GM12878 (cell line): Measurements from ENCODE around the gene AKAP12. TPM values are rescaled to one million over a fixed set of nuclear protein-coding genes. Genes with fewer than 3 reads are reported as not detected.

Experiments used
- ATAC-seq: fragments of 200-7000 bp; cut with Tn5 transposase; 3 replicates; pipeline ENCODE4 v1.9.1; 2020; ENCODE audit warnings: mild to moderate bottlenecking, moderate library complexity
- BruUV-seq: library from RNA; stranded (reverse); fragments of 400-500 nt; replicated peaks from 2 replicates; lab custom pipeline; 2021; lab: Mats Ljungman, UMichigan
- CTCF ChIA-PET: fragments of 300-600 bp; sonication (Branson Sonifier 250); formaldehyde crosslinking; extraction: SDS; loops from one replicate; lab custom pipeline; 2021; ENCODE audit warnings: inconsistent platforms; lab: Yijun Ruan, JAX
- POLR2A ChIA-PET: fragments of 350-600 bp; formaldehyde crosslinking; extraction: SDS; loops from one replicate; lab custom pipeline; 2021; ENCODE audit warnings: inconsistent platforms; lab: Charles Lee
- RAD21 ChIA-PET: fragments of 300-600 bp; sonication (Branson Sonifier 250); formaldehyde crosslinking; loops from one replicate; lab custom pipeline; 2023; ENCODE audit warnings: antibody characterized with exemption; ENCODE audit not compliant: unreplicated experiment; lab: Charles Lee
- SMC1A ChIA-PET: fragments of 300-600 bp; sonication (Branson Sonifier 250); formaldehyde crosslinking; loops from one replicate; lab custom pipeline; 2023; ENCODE audit not compliant: unreplicated experiment, uncharacterized antibody; lab: Charles Lee
- DNase-seq: peaks from one replicate; pipeline ENCODE4 v3.0.0-alpha.2; 2011; ENCODE audit warnings: low read depth, low spot score
- FAIRE-seq: peaks from 3 replicates; lab custom pipeline; 2011; peaks lifted over from hg19 to GRCh38; lab: Jason Lieb, UNC
- H2AFZ ChIP-seq: 2 replicates; pipeline ENCODE4 v1.6.0; 2011; ENCODE audit warnings: low read depth, low read length, control low read depth; ENCODE audit not compliant: control insufficient read depth
- H3K27ac ChIP-seq: 2 replicates; pipeline ENCODE4 v1.5.1; 2011; ENCODE audit warnings: control low read depth; ENCODE audit not compliant: control insufficient read depth, insufficient read depth
- H3K27me3 ChIP-seq, 2 experiments: replicated peaks in 1 of 2; 2 replicates each; pipeline versions ENCODE4 v1.6.0 to v1.6.1; 2011; ENCODE audit warnings: low read length in 1 of 2; ENCODE audit not compliant: control insufficient read depth in 2 of 2, insufficient read depth in 2 of 2
- H3K36me3 ChIP-seq, 2 experiments: 2 replicates each; pipeline ENCODE4 v1.5.1; 2011; ENCODE audit warnings: low read length in 1 of 2; ENCODE audit not compliant: control insufficient read depth in 2 of 2, insufficient read depth in 2 of 2
- H3K4me1 ChIP-seq: 2 replicates; pipeline ENCODE4 v1.6.1; 2011; ENCODE audit warnings: mild to moderate bottlenecking, low read length, moderate library complexity, mixed read lengths; ENCODE audit not compliant: control insufficient read depth, insufficient read depth
- H3K4me2 ChIP-seq: 2 replicates; pipeline ENCODE4 v1.6.0; 2011; ENCODE audit warnings: control low read depth; ENCODE audit not compliant: control insufficient read depth, insufficient read depth
- H3K4me3 ChIP-seq: fragments of 200-600 bp; sonication (generic); 2 replicates; pipeline ENCODE4 v1.5.1; 2016
- H3K79me2 ChIP-seq: 2 replicates; pipeline ENCODE4 v1.6.0; 2011; ENCODE audit warnings: low read length; ENCODE audit not compliant: control insufficient read depth, insufficient read depth
- H3K9ac ChIP-seq: 2 replicates; pipeline ENCODE4 v1.8.0; 2011; ENCODE audit warnings: low read length, control low read depth, mixed read lengths; ENCODE audit not compliant: control insufficient read depth, insufficient read depth
- H3K9me3 ChIP-seq: replicated peaks from 3 replicates; pipeline ENCODE4 v1.5.1; 2011; ENCODE audit warnings: mild to moderate bottlenecking, low read length; ENCODE audit not compliant: control insufficient read depth, insufficient read depth
- H4K20me1 ChIP-seq: 2 replicates; pipeline ENCODE4 v1.6.0; 2011; ENCODE audit not compliant: control insufficient read depth, insufficient read depth
- ATF3 ChIP-seq: IDR thresholded peaks from 2 replicates; pipeline ENCODE4 v1.6.1; 2011; ENCODE audit warnings: low read depth, mild to moderate bottlenecking, low read length, moderate library complexity, borderline replicate concordance; ENCODE audit errors: extremely low read depth
- BMI1 ChIP-seq: fragments of 450-650 bp; IDR thresholded peaks from 2 replicates; pipeline ENCODE4 v1.6.1; 2016; ENCODE audit warnings: mild to moderate bottlenecking, moderate library complexity, borderline replicate concordance
- ELK1 ChIP-seq: IDR thresholded peaks from 2 replicates; pipeline ENCODE4 v1.6.1; 2012; ENCODE audit warnings: low read depth, low read length, improper control_type of control experiment
- GABPA ChIP-seq: IDR thresholded peaks from 2 replicates; pipeline ENCODE4 v1.6.1; 2014; ENCODE audit warnings: antibody characterized with exemption, low read depth, mild to moderate bottlenecking, inconsistent platforms
- KAT2A ChIP-seq: conservative IDR thresholded peaks from 2 replicates; pipeline ENCODE4 v1.6.1; 2011; ENCODE audit warnings: low read depth, low read length; ENCODE audit not compliant: control insufficient read depth
- RELB ChIP-seq: fragments of 450-650 bp; IDR thresholded peaks from 2 replicates; pipeline ENCODE4 v1.6.1; 2017; ENCODE audit warnings: low read depth, mild to moderate bottlenecking, moderate library complexity
- RUNX3 ChIP-seq: IDR thresholded peaks from 2 replicates; pipeline ENCODE4 v1.6.1; 2012; ENCODE audit warnings: low read length, inconsistent platforms
- SMAD5 ChIP-seq: IDR thresholded peaks from 2 replicates; pipeline ENCODE4 v1.6.1; 2016; ENCODE audit warnings: antibody characterized with exemption, low read depth
- TBL1XR1 ChIP-seq: IDR thresholded peaks from 2 replicates; pipeline ENCODE4 v1.6.1; 2012; ENCODE audit warnings: low read depth, low read length, improper control_type of control experiment
- WRNIP1 ChIP-seq: IDR thresholded peaks from 2 replicates; pipeline ENCODE4 v1.6.1; 2011; ENCODE audit warnings: low read depth, low read length, improper control_type of control experiment, borderline replicate concordance
- YBX1 ChIP-seq: fragments of 450-650 bp; IDR thresholded peaks from 2 replicates; pipeline ENCODE4 v1.6.1; 2016; ENCODE audit warnings: antibody characterized with exemption
- ZBTB40 ChIP-seq: fragments of 450-650 bp; IDR thresholded peaks from 2 replicates; pipeline ENCODE4 v1.6.1; 2016; ENCODE audit warnings: mild to moderate bottlenecking, moderate library complexity, borderline replicate concordance
- ZNF217 ChIP-seq: fragments of 450-650 bp; IDR thresholded peaks from 2 replicates; pipeline ENCODE4 v1.6.1; 2017; ENCODE audit warnings: antibody characterized with exemption, mild to moderate bottlenecking
- WGBS: methylation state at CpG from one replicate; pipeline ENCODE4 v1.1.6; 2016; ENCODE audit warnings: low lambda C conversion rate; ENCODE audit not compliant: insufficient replicate concordance, insufficient coverage; ENCODE audit errors: missing lambda C conversion rate; 5-methylcytosine and 5-hydroxymethylcytosine counted together
- in situ Hi-C: fragments of 300-500 bp; cut with MboI; formaldehyde crosslinking; loops from 9 replicates; pipeline ENCODE4 v1.14.3; 2018; ENCODE audit warnings: mixed read lengths
- intact Hi-C: fragments of 100-400 bp; cut with micrococcal nuclease; formaldehyde crosslinking; loops from one replicate; pipeline ENCODE4 v1.14.2; 2022; ENCODE audit not compliant: unreplicated experiment
- polyA plus RNA-seq, 11 experiments: library from polyadenylated mRNA; depleted of rRNA in 4 of 11; unstranded in 6 of 11; stranded (reverse) in 5 of 11; fragments of >200 nt; fragmentation: Nextera tagmentation in 4 of 11; fragmentation: Illumina TruSeq in 1 of 11; extraction: Ambion mirVana in 4 of 11; extraction: Trizol in 1 of 11; gene quantifications; 1 replicate in 1 of 11; 2 replicates in 10 of 11; pipeline versions ENCODE4 v1.2.1 to v1.2.3, GENCODE V29; 2011 to 2016; ENCODE audit warnings: inconsistent platforms in 2 of 11, missing spikeins in 2 of 11, low read depth in 1 of 11
- total RNA-seq, 4 experiments: library from RNA; depleted of rRNA in 3 of 4; stranded (reverse); fragments of >200 nt in 3 of 4; fragmentation: Illumina TruSeq in 1 of 4; extraction: Trizol in 1 of 4; gene quantifications; 2 replicates each; pipeline versions ENCODE4 v1.2.1 to v1.2.3, GENCODE V29; 2013 to 2021

AKAP12 gene
- total and polyA plus RNA-seq, 10 of the 15 experiments (the other 5 are each of a cell fraction or from before 2014, with no cell fraction given) = under 0.01 to 0.72 (median 0.06) TPM; not detected in 4

- CTCF ChIA-PET = interaction anchor here (0.9 to 2.7 kb wide), 3 partner anchors 13 to 490 kb away, joined by 3 to 10 read pairs (median 4); no protein-coding TSS in a partner anchor
- Histone ChIP-seq H2AFZ (no peak overlapping the region), H3K9ac (no peak overlapping the region), H3K27ac (no peak overlapping the region), H3K27me3 (no peaks in the 10 kb centered on the region), H3K4me1 (no peaks in the 10 kb centered on the region; the same call in 1 of the 2 replicates), H3K79me2 (peaks cover 17% of the 10 kb centered on the region), H3K36me3 (peaks cover 16 to 26% of the 10 kb centered on the region in 2 experiments), H3K9me3 (no peaks in the 10 kb centered on the region; the same call in 2 of the 3 replicates), H4K20me1 (no peaks in the 10 kb centered on the region), H3K4me2 (no peak overlapping the region), H3K4me3 (no peak overlapping the region)
- SMC1A ChIA-PET = no interaction called here
- RAD21 ChIA-PET = no interaction called here
- TF ChIP-seq ATF3 = no peak
- no peak for TF ChIP-seq BMI1
- TF ChIP-seq WRNIP1 = no peak
- TF ChIP-seq RUNX3 = no peak
- no peak for TF ChIP-seq TBL1XR1
- TF ChIP-seq ZNF217 = no peak
- no peak for TF ChIP-seq RELB
- no peak for TF ChIP-seq SMAD5
- TF ChIP-seq GABPA = no peak
- TF ChIP-seq ZBTB40 = no peak
- no peak for TF ChIP-seq YBX1
- no peak for TF ChIP-seq ELK1
- no peak for TF ChIP-seq KAT2A
- in situ Hi-C loops (no loop called here), intact Hi-C loops (no loop called here)
- POLR2A ChIA-PET = no interaction called here
- FAIRE-seq (no peak), DNase-seq (no peak), ATAC-seq (no peak)
- WGBS = 98% methylated on average over 6 of the region's 6 CpGs
- no TSS peak for BruUV-seq
Observed at GRCh38 chr6:151370509-151371078, 130.8 kb downstream of the AKAP12 start.
